ENCODE results near the gene SYVN1. TPM values are rescaled to one million over a fixed set of nuclear protein-coding genes. Genes with fewer than 3 reads are reported as not detected.
"Not testable (repeated sequence)": the region's sequence is repeated elsewhere in the genome, so short reads cannot be mapped to it uniquely, and the experiment has no call there.

SYVN1 gene
- total RNA-seq, 4 donors from 2014 or later: 20.4 to 39.3 (median 26.9) TPM

GRCh38 chr11:65151331-65151899 is 17.1 kb upstream of the SYVN1 start:
- no peaks in the 10 kb centered on the region for H3K27me3 ChIP-seq
- intact Hi-C loops (cut with DNase I): no loop called here
- H3K36me3 ChIP-seq: no peaks in the 10 kb centered on the region
- H3K9me3 ChIP-seq: peaks cover 0 to 11% (median 0%) of the 10 kb centered on the region in 3 donors
- no peak for DNase-seq
- H3K4me1 ChIP-seq: peaks cover 7 to 49% (median 16%) of the 10 kb centered on the region in 3 donors
- H3K4me3 ChIP-seq: no peak overlapping the region
- 56 to 59% methylated on average over 3 of the region's 3 CpGs for WGBS, 2 donors
- TF ChIP-seq POLR2A (IDR thresholded peaks at IDR 0.05): no peak
- TF ChIP-seq CTCF (IDR thresholded peaks at IDR 0.05): no peak
- peak overlapping the region; percentile 84 to 90 (median 87) for H3K27ac ChIP-seq

- 15 to 35% methylated on average over 8 to 10 of the region's 12 CpGs for WGBS, 2 donors
- DNase-seq: no peak
- Histone ChIP-seq H3K4me1 (peaks cover 7 to 49% (median 16%) of the 10 kb centered on the region in 3 donors), H3K27ac (peak overlapping the region; percentile 84 to 90 (median 87)), H3K36me3 (no peaks in the 10 kb centered on the region), H3K4me3 (peak overlapping the region in 1 of 4 donors; percentile 12), H3K9me3 (peaks cover 0 to 11% (median 0%) of the 10 kb centered on the region in 3 donors), H3K27me3 (no peaks in the 10 kb centered on the region)
- intact Hi-C loops (cut with DNase I): no loop called here
- TF ChIP-seq CTCF (IDR thresholded peaks at IDR 0.05) (peak in 1 of 6 experiments; percentile 23), POLR2A (IDR thresholded peaks at IDR 0.05) (peak in 1 of 4 donors; percentile 43)
Observed at GRCh38 chr11:65150509-65151299, 16.4 kb upstream of the SYVN1 start.

- WGBS, 2 donors: 58 to 59% methylated on average over 10 of the region's 10 CpGs
- H3K4me3 ChIP-seq; H3K36me3 ChIP-seq; H3K27me3 ChIP-seq; DNase-seq; intact Hi-C loops (cut with DNase I): not testable (repeated sequence)
- H3K4me1 ChIP-seq: peaks cover 7 to 49% (median 16%) of the 10 kb centered on the region in 3 donors
- peaks cover 0 to 11% (median 0%) of the 10 kb centered on the region in 3 donors for H3K9me3 ChIP-seq
- peak overlapping the region; percentile 84 to 90 (median 87) for H3K27ac ChIP-seq
Observed at GRCh38 chr11:65150131-65150508, 15.8 kb upstream of the SYVN1 start.

- Histone ChIP-seq H3K9me3 (peaks cover 0 to 11% (median 0%) of the 10 kb centered on the region in 3 donors), H3K4me3 (no peak overlapping the region), H3K27ac (peak overlapping the region in 2 of 4 donors; percentile 67 to 86), H3K4me1 (peaks cover 7 to 49% (median 16%) of the 10 kb centered on the region in 3 donors), H3K27me3 (no peaks in the 10 kb centered on the region), H3K36me3 (no peaks in the 10 kb centered on the region)
- TF ChIP-seq CTCF (IDR thresholded peaks at IDR 0.05) (no peak), POLR2A (IDR thresholded peaks at IDR 0.05) (no peak)
- DNase-seq: no peak
- 61% methylated on average over 4 of the region's 5 CpGs; no CpG with 5 or more reads in 1 of the 2 donors for WGBS, 2 donors
- intact Hi-C loops (cut with DNase I): no loop called here
Observed at GRCh38 chr11:65148657-65149056, 14.3 kb upstream of the SYVN1 start.

GRCh38 chr11:65147352-65148075 is 13.2 kb upstream of the SYVN1 start:
- intact Hi-C loops (cut with DNase I): no loop called here
- 58 to 96% methylated on average over 2 of the region's 2 CpGs for WGBS, 2 donors
- DNase-seq: no peak
- H3K4me1 ChIP-seq: peaks cover 7 to 44% (median 16%) of the 10 kb centered on the region in 3 donors
- H3K27me3 ChIP-seq: no peaks in the 10 kb centered on the region
- H3K27ac ChIP-seq: peak overlapping the region in 1 of 4 donors; percentile 9
- TF ChIP-seq POLR2A (IDR thresholded peaks at IDR 0.05): no peak
- TF ChIP-seq CTCF (IDR thresholded peaks at IDR 0.05): no peak
- peaks cover 0 to 11% (median 0%) of the 10 kb centered on the region in 3 donors for H3K9me3 ChIP-seq
- no peak overlapping the region for H3K4me3 ChIP-seq
- H3K36me3 ChIP-seq: no peaks in the 10 kb centered on the region

All from esophagus squamous epithelium (tissue), 5 donors.